H1 (cell line): ENCODE measurements around the gene PTH1R. TPM values are rescaled to one million over a fixed set of nuclear protein-coding genes. Genes with fewer than 3 reads are reported as not detected.

Experiments used
- CTCF ChIA-PET: fragments of 300-600 bp; sonication (Branson Sonifier 250); formaldehyde crosslinking; loops from one replicate; lab custom pipeline; 2021; ENCODE audit not compliant: partially characterized antibody; lab: Charles Lee
- POLR2A ChIA-PET: fragments of 300-600 bp; sonication (Branson Sonifier 250); formaldehyde crosslinking; loops from one replicate; lab custom pipeline; 2021; ENCODE audit warnings: inconsistent platforms; ENCODE audit not compliant: partially characterized antibody; lab: Charles Lee
- DNase-seq, 2 experiments: peaks; one replicate each; pipeline versions ENCODE4 v3.0.0 to v3.0.0-alpha.2; 2010 to 2022; ENCODE audit warnings: low spot score in 2 of 2, low read depth in 1 of 2, mixed read lengths in 1 of 2
- FAIRE-seq: peaks from 2 replicates; lab custom pipeline; 2011; peaks lifted over from hg19 to GRCh38; lab: Jason Lieb, UNC
- H2AFZ ChIP-seq: 2 replicates; pipeline ENCODE4 v1.8.1; 2012; ENCODE audit warnings: low read length, inconsistent platforms
- H2AK5ac ChIP-seq: 2 replicates; pipeline ENCODE4 v1.6.1; 2013; ENCODE audit warnings: low read depth, low read length
- H2BK120ac ChIP-seq: replicated peaks from 2 replicates; pipeline ENCODE3; 2013; ENCODE audit warnings: low read depth, low read length, inconsistent platforms
- H2BK12ac ChIP-seq: 2 replicates; pipeline ENCODE4 v1.6.1; 2013; ENCODE audit warnings: low read depth, low read length
- H2BK15ac ChIP-seq: 2 replicates; pipeline ENCODE4 v1.6.1; 2013; ENCODE audit warnings: low read length
- H2BK20ac ChIP-seq: 2 replicates; pipeline ENCODE4 v1.6.1; 2013; ENCODE audit warnings: low read length
- H2BK5ac ChIP-seq: 2 replicates; pipeline ENCODE4 v1.6.1; 2013; ENCODE audit warnings: low read depth, low read length
- H3K14ac ChIP-seq: 2 replicates; pipeline ENCODE4 v1.6.1; 2013; ENCODE audit warnings: inconsistent platforms; ENCODE audit not compliant: insufficient read length
- H3K18ac ChIP-seq: 2 replicates; pipeline ENCODE4 v1.6.1; 2013; ENCODE audit warnings: low read length; ENCODE audit errors: extremely low read depth
- H3K23ac ChIP-seq: 2 replicates; pipeline ENCODE4 v1.6.1; 2013; ENCODE audit warnings: inconsistent platforms; ENCODE audit not compliant: insufficient read length
- H3K23me2 ChIP-seq: 2 replicates; pipeline ENCODE4 v1.6.1; 2013; ENCODE audit warnings: low read depth, low read length
- H3K27ac ChIP-seq: 2 replicates; pipeline ENCODE4 v1.6.1; 2011; ENCODE audit warnings: low read depth, low read length, inconsistent platforms
- H3K27me3 ChIP-seq, 4 experiments: replicated peaks in 1 of 4; 1 replicate in 1 of 4; 2 replicates in 3 of 4; pipeline versions ENCODE4 v1.6.1 to v1.8.1; 2011 to 2013; ENCODE audit warnings: low read length in 3 of 4, mild to moderate bottlenecking in 3 of 4, inconsistent platforms in 2 of 4, mixed read lengths in 2 of 4, moderate library complexity in 1 of 4; ENCODE audit not compliant: control insufficient read depth in 3 of 4, insufficient read depth in 3 of 4; ENCODE audit errors: extremely low read depth in 1 of 4
- H3K36me3 ChIP-seq, 4 experiments: 2 replicates each; pipeline versions ENCODE4 v1.6.1 to v1.8.1; 2011 to 2013; ENCODE audit warnings: mild to moderate bottlenecking in 4 of 4, low read length in 3 of 4, moderate library complexity in 2 of 4, control low read depth in 1 of 4, inconsistent platforms in 1 of 4; ENCODE audit not compliant: insufficient read depth in 4 of 4, control insufficient read depth in 2 of 4
- H3K4ac ChIP-seq: replicated peaks from 2 replicates; pipeline ENCODE3; 2013; ENCODE audit warnings: low read length, low read depth, mixed read lengths, inconsistent platforms; ENCODE audit not compliant: insufficient read length
- H3K4me1 ChIP-seq, 4 experiments: replicated peaks in 1 of 4; 1 replicate in 1 of 4; 2 replicates in 3 of 4; pipeline versions ENCODE4 v1.6.1 to v1.8.1; 2011 to 2013; ENCODE audit warnings: low read length in 3 of 4, inconsistent platforms in 2 of 4, mixed read lengths in 1 of 4; ENCODE audit not compliant: insufficient read depth in 4 of 4, control insufficient read depth in 3 of 4
- H3K4me2 ChIP-seq, 2 experiments: 2 replicates each; pipeline versions ENCODE4 v1.6.1 to v1.8.1; 2011 to 2013; ENCODE audit warnings: low read depth in 2 of 2, low read length in 2 of 2, control low read depth in 1 of 2, inconsistent platforms in 1 of 2, mild to moderate bottlenecking in 1 of 2; ENCODE audit not compliant: insufficient read depth in 1 of 2
- H3K4me3 ChIP-seq, 4 experiments: fragments of 200-600, 300-600 bp in 1 of 4; sonication (generic), shearing (Covaris generic), sonication (Bioruptor Twin) in 1 of 4; 2 replicates each; pipeline versions ENCODE4 v1.5.1 to v1.8.1; 2011 to 2016; ENCODE audit warnings: low read length in 4 of 4, low read depth in 3 of 4, control low read depth in 2 of 4, inconsistent platforms in 2 of 4, mild to moderate bottlenecking in 2 of 4, mixed read lengths in 1 of 4, moderate library complexity in 1 of 4; ENCODE audit not compliant: insufficient read depth in 2 of 4; ENCODE audit errors: extremely low read depth in 1 of 4
- H3K56ac ChIP-seq: replicated peaks from 2 replicates; pipeline ENCODE3; 2013; ENCODE audit warnings: low read depth, mild to moderate bottlenecking, mixed read lengths, low read length, inconsistent platforms; ENCODE audit not compliant: insufficient read length
- H3K79me1 ChIP-seq: 2 replicates; pipeline ENCODE4 v1.6.1; 2013; ENCODE audit warnings: low read depth, low read length, control low read depth
- H3K79me2 ChIP-seq, 2 experiments: 2 replicates each; pipeline versions ENCODE4 v1.6.1 to v1.8.1; 2012 to 2013; ENCODE audit warnings: low read length in 2 of 2, mild to moderate bottlenecking in 2 of 2, inconsistent platforms in 1 of 2; ENCODE audit not compliant: insufficient read depth in 2 of 2, control insufficient read depth in 1 of 2
- H3K9ac ChIP-seq, 4 experiments: replicated peaks in 1 of 4; 1 replicate in 1 of 4; 2 replicates in 3 of 4; pipeline versions ENCODE4 v1.6.1 to v1.8.1; 2011 to 2013; ENCODE audit warnings: low read depth in 3 of 4, low read length in 3 of 4, control low read depth in 2 of 4, mild to moderate bottlenecking in 2 of 4, moderate library complexity in 2 of 4, inconsistent platforms in 1 of 4; ENCODE audit errors: extremely low read depth in 1 of 4
- H3K9me3 ChIP-seq, 2 experiments: 2 replicates each; pipeline versions ENCODE4 v1.6.1 to v1.8.1; 2012 to 2013; ENCODE audit warnings: mild to moderate bottlenecking in 2 of 2, moderate library complexity in 2 of 2, control low read depth in 1 of 2, inconsistent platforms in 1 of 2, low read depth in 1 of 2, low read length in 1 of 2, mixed read lengths in 1 of 2; ENCODE audit not compliant: insufficient read depth in 2 of 2
- H4K20me1 ChIP-seq, 2 experiments: replicated peaks in 1 of 2; 2 replicates each; pipeline versions ENCODE3 to v1.8.1; 2011 to 2013; ENCODE audit warnings: inconsistent platforms in 2 of 2, low read length in 2 of 2, mild to moderate bottlenecking in 1 of 2; ENCODE audit not compliant: insufficient read depth in 2 of 2, control insufficient read depth in 1 of 2
- H4K5ac ChIP-seq: 2 replicates; pipeline ENCODE4 v1.6.1; 2013; ENCODE audit warnings: low read length, low read depth, mixed read lengths, inconsistent platforms; ENCODE audit not compliant: insufficient read length
- H4K8ac ChIP-seq: 2 replicates; pipeline ENCODE4 v1.8.0; 2013; ENCODE audit warnings: mild to moderate bottlenecking, moderate library complexity, low read length, inconsistent platforms; ENCODE audit not compliant: insufficient read depth; ENCODE audit errors: extremely low read depth
- H4K91ac ChIP-seq: replicated peaks from 2 replicates; pipeline ENCODE3; 2013; ENCODE audit warnings: low read length, mixed read lengths, inconsistent platforms; ENCODE audit not compliant: insufficient read length
- ATF3 ChIP-seq: IDR thresholded peaks from 2 replicates; pipeline ENCODE4 v1.6.1; 2011; ENCODE audit warnings: low read depth, mild to moderate bottlenecking, low read length; ENCODE audit not compliant: insufficient read depth
- BRCA1 ChIP-seq: IDR thresholded peaks from 2 replicates; pipeline ENCODE4 v1.6.1; 2012; ENCODE audit warnings: low read depth, low read length, improper control_type of control experiment
- GABPA ChIP-seq: IDR thresholded peaks from 2 replicates; pipeline ENCODE4 v1.6.1; 2011; ENCODE audit warnings: mild to moderate bottlenecking, low read length, moderate library complexity, borderline replicate concordance; ENCODE audit not compliant: insufficient read depth
- HDAC2 ChIP-seq, 2 experiments: fragments of 300-600 bp in 1 of 2; sonication (generic) in 1 of 2; IDR thresholded peaks; 2 replicates each; pipeline ENCODE4 v1.6.1; 2011 to 2012; ENCODE audit warnings: low read depth in 2 of 2, low read length in 2 of 2, mild to moderate bottlenecking in 2 of 2, moderate library complexity in 2 of 2, borderline replicate concordance in 1 of 2, inconsistent platforms in 1 of 2
- JUND ChIP-seq: IDR thresholded peaks from 2 replicates; pipeline ENCODE4 v1.6.1; 2011; ENCODE audit warnings: mild to moderate bottlenecking, improper control_type of control experiment, low read length
- SAP30 ChIP-seq: fragments of 300-600 bp; sonication (generic); IDR thresholded peaks from 2 replicates; pipeline ENCODE4 v1.7.1; 2012; ENCODE audit warnings: low read length, moderate library complexity, mild to moderate bottlenecking, inconsistent platforms; ENCODE audit not compliant: insufficient read depth, insufficient replicate concordance
- WGBS, 2 experiments: shearing (Covaris generic) in 1 of 2; methylation state at CpG; one replicate each; pipeline versions ENCODE4 v1.1.6 to v1.1.7; 2013 to 2015; ENCODE audit warnings: low lambda C conversion rate in 2 of 2, mixed read lengths in 2 of 2, inconsistent platforms in 1 of 2, low coverage in 1 of 2, missing lambda C conversion rate in 1 of 2; ENCODE audit not compliant: insufficient replicate concordance in 2 of 2, insufficient coverage in 1 of 2, insufficient read length in 1 of 2; ENCODE audit errors: extremely low coverage in 1 of 2, missing lambda C conversion rate in 1 of 2; 5-methylcytosine and 5-hydroxymethylcytosine counted together
- polyA plus RNA-seq, 7 experiments: library from polyadenylated mRNA; depleted of rRNA in 3 of 7; stranded (reverse) in 5 of 7; unstranded in 2 of 7; fragments of >200 nt in 5 of 7; fragments of 200-250 nt in 2 of 7; gene quantifications; 1 replicate in 5 of 7; 2 replicates in 1 of 7; 4 replicates in 1 of 7; pipeline versions ENCODE4 v1.2.1 to v1.2.3, GENCODE V29; 2011 to 2013; ENCODE audit warnings: missing spikeins in 2 of 7, mixed read lengths in 2 of 7
- total RNA-seq: library from RNA; stranded (reverse); fragmentation: NEBNext Ultra II Directional; extraction: Animal tissue kit (Norgen Biotek cat#: 25700); gene quantifications from 2 replicates; pipeline ENCODE4 v1.2.1, GENCODE V29; 2021

PTH1R gene
- total and polyA plus RNA-seq, 2 of the 8 experiments (the other 6 are each of a cell fraction or from before 2014, with no cell fraction given): 0.57 to 1.5 TPM

- Histone ChIP-seq H3K18ac (no peak overlapping the region), H2BK120ac (no peak overlapping the region), H4K8ac (no peak overlapping the region), H3K9ac (no peak overlapping the region), H3K23ac (no peak overlapping the region), H3K23me2 (no peaks in the 10 kb centered on the region), H3K27me3 (no peaks in the 10 kb centered on the region; a peak in 1 of 7 replicates), H3K4me1 (peaks cover 0 to 3% (median 0%) of the 10 kb centered on the region in 4 experiments; a peak in 1 of 7 replicates), H3K79me1 (no peaks in the 10 kb centered on the region), H3K79me2 (no peaks in the 10 kb centered on the region), H3K14ac (no peak overlapping the region), H2BK15ac (no peak overlapping the region), H2BK12ac (no peak overlapping the region), H3K4me2 (no peak overlapping the region), H3K9me3 (no peaks in the 10 kb centered on the region; a peak in 2 of 4 replicates), H4K91ac (no peak overlapping the region), H3K4ac (no peak overlapping the region), H2AFZ (no peak overlapping the region), H2AK5ac (no peak overlapping the region), H3K27ac (no peak overlapping the region), H2BK5ac (no peak overlapping the region), H4K20me1 (no peaks in the 10 kb centered on the region), H3K4me3 (no peak overlapping the region), H4K5ac (no peak overlapping the region), H3K36me3 (no peaks in the 10 kb centered on the region), H3K56ac (no peak overlapping the region), H2BK20ac (no peak overlapping the region)
- TF ChIP-seq ATF3 (no peak), JUND (no peak), GABPA (no peak), SAP30 (no peak), BRCA1 (no peak), HDAC2 (IDR thresholded peaks at IDR 0.05; ENCODE audit: borderline replicate concordance in 1 of 2, low read depth in 2 of 2, low read length in 2 of 2) (no peak)
- ChIA-PET POLR2A (no interaction called here), CTCF (interaction anchor here (1.2 kb wide), 1 partner anchor 16 kb away, joined by 3 read pairs; no protein-coding TSS in a partner anchor)
- DNase-seq (peak in 1 of 2 experiments; percentile 11), FAIRE-seq (no peak)
- 86% methylated on average over 3 of the region's 3 CpGs; no CpG with 5 or more reads in 1 of the 2 experiments for WGBS, 2 experiments
These were observed 46.2 kb upstream of the PTH1R start for GRCh38 chr3:46831316-46831715.
